ENCODE results near the gene UBL3. TPM values are rescaled to one million over a fixed set of nuclear protein-coding genes. Genes with fewer than 3 reads are reported as not detected.
A peak's percentile ranks its signal among the peaks of the same experiment; 100 is the strongest.

Gene UBL3
- total and polyA plus RNA-seq, 10 donors: 10.2 to 39.1 (median 30.5) TPM

GRCh38 chr13:29722415-29722814, 128.0 kb downstream of the UBL3 start:
- no peak overlapping the region for H3K4me3 ChIP-seq
- H3K9me3 ChIP-seq: peaks cover 0 to 12% (median 0%) of the 10 kb centered on the region in 8 donors
- H3K4me1 ChIP-seq: peaks cover 0 to 6% (median 0%) of the 10 kb centered on the region in 6 donors
- peak overlapping the region in 5 of 8 donors; percentile 38 to 59 (median 51) for H3K27ac ChIP-seq
- H3K27me3 ChIP-seq (replicated peaks in 1 of 7): peaks cover 0 to 6% (median 0%) of the 10 kb centered on the region in 7 donors
- intact Hi-C loops (cut with DNase I; ENCODE audit: low total_unique reads): no loop called here
- no peak for DNase-seq
- 66 to 91% (median 73%) methylated on average over 6 of the region's 6 CpGs for WGBS, 5 donors
- TF ChIP-seq CTCF (IDR thresholded peaks at IDR 0.05 in 8 of 11, conservative IDR thresholded peaks at IDR 0.05 in 3 of 11): no peak
- no peak for TF ChIP-seq POLR2AphosphoS5 (IDR thresholded peaks at IDR 0.05)
- TF ChIP-seq POLR2A (IDR thresholded peaks at IDR 0.05): no peak
- H3K36me3 ChIP-seq: no peaks in the 10 kb centered on the region

- peak; percentile 85 for DNase-seq
- 72 to 81% (median 78%) methylated on average over 13 of the region's 13 CpGs for WGBS, 5 donors
- H3K4me3 ChIP-seq: no peak overlapping the region
- H3K9me3 ChIP-seq: peaks cover 0 to 11% (median 0%) of the 10 kb centered on the region in 8 donors
- intact Hi-C loops (cut with DNase I; ENCODE audit: low total_unique reads): no loop called here
- H3K4me1 ChIP-seq: peaks cover 0 to 6% (median 0%) of the 10 kb centered on the region in 6 donors
- TF ChIP-seq POLR2AphosphoS5 (IDR thresholded peaks at IDR 0.05) (peak; percentile 70 to 80 (median 77)), POLR2A (IDR thresholded peaks at IDR 0.05) (no peak)
- peak overlapping the region in 5 of 8 donors; percentile 38 to 59 (median 51) for H3K27ac ChIP-seq
- H3K27me3 ChIP-seq (replicated peaks in 1 of 7): peaks cover 0 to 4% (median 0%) of the 10 kb centered on the region in 7 donors
- H3K36me3 ChIP-seq: no peaks in the 10 kb centered on the region
These were observed 128.7 kb downstream of the UBL3 start for GRCh38 chr13:29721766-29722165.

- Histone ChIP-seq H3K4me1 (peaks cover 0 to 6% (median 0%) of the 10 kb centered on the region in 6 donors), H3K9me3 (peaks cover 0 to 10% (median 9%) of the 10 kb centered on the region in 8 donors), H3K4me3 (no peak overlapping the region), H3K27me3 (replicated peaks in 1 of 7) (peaks cover 0 to 3% (median 0%) of the 10 kb centered on the region in 7 donors), H3K27ac (no peak overlapping the region), H3K36me3 (no peaks in the 10 kb centered on the region)
- DNase-seq: no peak
- WGBS, 5 donors: 88 to 95% (median 89%) methylated on average over 1 of the region's 1 CpG
- intact Hi-C loops (cut with DNase I; ENCODE audit: low total_unique reads): no loop called here
- no peak for TF ChIP-seq POLR2A (IDR thresholded peaks at IDR 0.05)
- no peak for TF ChIP-seq POLR2AphosphoS5 (IDR thresholded peaks at IDR 0.05)
- TF ChIP-seq CTCF (IDR thresholded peaks at IDR 0.05 in 8 of 11, conservative IDR thresholded peaks at IDR 0.05 in 3 of 11): no peak
These were observed 131.7 kb downstream of the UBL3 start for GRCh38 chr13:29718694-29719093.

- Histone ChIP-seq H3K36me3 (no peaks in the 10 kb centered on the region), H3K27ac (no peak overlapping the region), H3K4me1 (peaks cover 0 to 4% (median 0%) of the 10 kb centered on the region in 6 donors), H3K27me3 (replicated peaks in 1 of 7) (peaks cover 0 to 10% (median 0%) of the 10 kb centered on the region in 7 donors), H3K9me3 (peaks cover 0 to 11% (median 10%) of the 10 kb centered on the region in 8 donors), H3K4me3 (no peak overlapping the region)
- TF ChIP-seq CTCF (IDR thresholded peaks at IDR 0.05 in 8 of 11, conservative IDR thresholded peaks at IDR 0.05 in 3 of 11) (no peak), POLR2A (IDR thresholded peaks at IDR 0.05) (no peak), POLR2AphosphoS5 (IDR thresholded peaks at IDR 0.05) (no peak)
- DNase-seq: no peak
- WGBS, 5 donors: 61 to 92% (median 81%) methylated on average over 3 of the region's 3 CpGs
- intact Hi-C loops (cut with DNase I; ENCODE audit: low total_unique reads): no loop called here
These were observed 133.9 kb downstream of the UBL3 start for GRCh38 chr13:29716493-29716892.

Small RNAs within 50 kb of the gene (small RNA-seq; reads per million reads assigned to genes)
- 0 reads per million in 4 donors for gene RF00017
- 0 reads per million in 4 donors for gene TIMM8BP1
